Endothelial cell of umbilical vein (primary cell): ENCODE results near the gene MYPN.

Experiments used
- CTCF ChIP-seq, 2 donors: IDR thresholded peaks; 1 replicate in 1 of 2; 2 replicates in 1 of 2; pipeline ENCODE4 v1.5.1; 2011; ENCODE audit warnings: low read length in 2 of 2, mild to moderate bottlenecking in 2 of 2, moderate library complexity in 2 of 2, control low read depth in 1 of 2, inconsistent platforms in 1 of 2, low read depth in 1 of 2; ENCODE audit not compliant: insufficient read depth in 1 of 2; ENCODE audit errors: extremely low read depth in 1 of 2
- EZH2 ChIP-seq: IDR thresholded peaks from 2 replicates; pipeline ENCODE4 v1.6.1; 2012; ENCODE audit warnings: borderline replicate concordance, low read depth, mild to moderate bottlenecking, moderate library complexity, low read length, inconsistent platforms; ENCODE audit not compliant: severe bottlenecking
- FOS ChIP-seq: IDR thresholded peaks from 2 replicates; pipeline ENCODE4 v1.6.1; 2011; ENCODE audit warnings: mild to moderate bottlenecking, low read length, moderate library complexity, borderline replicate concordance; ENCODE audit not compliant: insufficient read depth
- GATA2 ChIP-seq: IDR thresholded peaks from 2 replicates; pipeline ENCODE4 v1.7.0; 2011; ENCODE audit warnings: low read depth, mild to moderate bottlenecking, moderate library complexity, mixed read lengths, low read length; ENCODE audit not compliant: insufficient read length, insufficient read depth
- MAX ChIP-seq: IDR thresholded peaks from 2 replicates; pipeline ENCODE4 v1.6.1; 2011; ENCODE audit not compliant: insufficient read depth, insufficient read length
- MYC ChIP-seq: IDR thresholded peaks from one replicate; pipeline ENCODE4 v1.6.1; 2011; ENCODE audit warnings: mild to moderate bottlenecking, low read depth, low read length
- POLR2A ChIP-seq: IDR thresholded peaks from 2 replicates; pipeline ENCODE4 v1.6.1; 2012; ENCODE audit warnings: low read depth, mild to moderate bottlenecking, control low read depth, low read length
- POLR2AphosphoS5 ChIP-seq: IDR thresholded peaks from 2 replicates; pipeline ENCODE4 v1.6.1; 2012; ENCODE audit warnings: low read depth, mild to moderate bottlenecking, control low read depth, low read length, moderate library complexity; ENCODE audit not compliant: insufficient read depth

- TF ChIP-seq CTCF (IDR thresholded peaks at IDR 0.05; ENCODE audit: extremely low read depth in 1 of 2, insufficient read depth in 1 of 2, low read depth in 1 of 2, low read length in 2 of 2) (no peak), EZH2 (no peak), FOS (no peak), MYC (no peak), MAX (no peak), GATA2 (no peak), POLR2AphosphoS5 (no peak), POLR2A (no peak)
Observed at GRCh38 chr10:68110027-68110426, 739 bp downstream of the MYPN start.
